Fibroblast of upper back skin (primary cell): ENCODE data around the gene TPD52L2.
A peak's percentile ranks its signal among the peaks of the same experiment; 100 is the strongest.

ENCODE experiments used
- DNase-seq: peaks from one replicate; pipeline ENCODE4 v3.0.0-alpha.2; 2013

The TPD52L2 gene

DNA sequence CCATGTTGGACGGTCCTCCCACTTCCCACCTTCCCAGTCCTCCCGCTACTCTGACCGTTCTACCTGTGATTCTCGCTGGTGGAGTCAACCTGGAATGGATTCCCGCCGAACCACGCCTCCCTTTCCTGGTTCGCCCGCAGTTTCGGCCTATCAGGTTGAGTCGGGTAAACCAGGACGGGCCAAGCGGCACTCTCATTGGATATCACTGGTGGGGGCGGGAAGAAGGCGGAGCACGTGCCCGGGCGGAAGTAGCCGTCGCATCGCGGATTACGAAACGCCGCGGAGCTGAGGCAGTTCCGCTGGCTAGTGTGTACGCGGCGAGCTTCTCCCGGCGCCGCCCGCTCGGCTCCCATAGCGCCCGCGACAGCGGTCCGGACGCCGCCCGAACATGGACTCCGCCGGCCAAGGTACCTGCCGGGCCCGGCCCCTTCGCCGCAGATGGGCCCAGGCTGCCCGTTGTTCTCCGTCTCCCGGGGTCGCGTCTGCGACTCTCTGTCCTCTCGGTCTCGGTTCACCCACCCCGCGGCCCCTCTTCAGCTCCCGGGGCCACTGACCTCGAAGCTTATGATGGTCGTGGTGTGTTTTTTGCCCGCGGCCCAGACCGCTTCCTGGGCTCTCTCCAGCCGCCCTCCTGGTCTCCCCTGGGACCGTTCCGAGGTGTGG, at the start of gene TPD52L2:
TPD52L2 (plus strand) TSS at position 293 of the 663 bp plus-strand sequence; CDS start at position 389, 96 bp downstream.
- peak; percentile 97 for DNase-seq

GRCh38 chr20:63815615-63816253, 49.3 kb upstream of the TPD52L2 start:
- DNase-seq, result no peak

DNA sequence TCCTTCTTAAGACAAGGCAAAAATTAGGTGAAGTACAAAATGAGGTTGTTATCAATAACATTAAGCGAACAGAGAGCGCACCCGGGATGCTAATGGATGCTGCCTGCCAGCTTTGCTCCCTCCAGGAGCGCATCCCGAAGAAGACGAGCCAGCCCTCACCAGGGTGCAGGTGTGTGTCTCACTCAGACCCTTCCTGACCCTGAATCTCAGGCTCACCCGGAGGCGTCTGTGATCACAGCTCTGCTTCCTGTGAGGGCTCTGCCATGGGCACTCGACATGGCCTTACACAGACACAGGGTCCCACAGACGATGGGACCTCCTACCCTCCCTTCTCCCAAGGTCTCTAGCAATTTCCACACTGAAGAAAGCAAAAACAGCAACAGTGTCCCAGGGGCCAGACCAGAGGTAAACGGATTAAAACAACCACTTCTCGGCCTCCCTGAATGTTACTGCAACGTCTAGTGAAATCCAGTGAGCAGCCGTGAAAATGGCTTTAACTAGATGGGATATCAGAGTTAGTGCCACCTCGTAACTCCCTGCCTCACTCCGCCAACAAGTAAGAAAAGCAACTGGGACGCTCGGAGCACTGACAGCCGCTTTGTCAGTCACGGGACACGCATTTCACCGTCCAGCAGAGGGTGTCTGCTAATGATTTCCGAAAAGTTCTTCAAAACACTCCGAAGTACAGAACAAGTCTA, 45.7 kb upstream of the TPD52L2 start:
- peak; percentile 20 for DNase-seq

- no peak for DNase-seq
Measured at GRCh38 chr20:63821811-63822210, 43.3 kb upstream of the TPD52L2 start.

DNA sequence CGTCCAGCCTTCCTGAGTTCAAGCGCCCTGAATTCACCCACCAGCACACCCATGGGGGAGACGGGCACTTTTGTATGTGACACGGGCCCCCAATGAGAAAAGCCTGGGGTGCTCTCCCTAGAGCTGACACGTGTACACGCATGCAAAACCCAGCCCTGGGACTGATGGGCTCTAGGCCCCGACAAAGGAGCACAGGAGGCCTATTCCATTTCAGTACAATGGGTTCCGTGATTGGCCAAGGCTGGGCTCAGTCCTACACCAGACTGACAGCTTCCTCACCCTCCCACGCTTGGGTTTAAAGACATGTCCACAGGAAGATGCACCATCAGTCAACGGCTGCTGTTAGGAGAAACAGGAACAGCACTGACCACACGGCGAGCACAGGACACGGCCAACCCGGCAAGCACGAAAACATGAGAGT, 42.8 kb upstream of the TPD52L2 start:
- DNase-seq, result no peak

DNA sequence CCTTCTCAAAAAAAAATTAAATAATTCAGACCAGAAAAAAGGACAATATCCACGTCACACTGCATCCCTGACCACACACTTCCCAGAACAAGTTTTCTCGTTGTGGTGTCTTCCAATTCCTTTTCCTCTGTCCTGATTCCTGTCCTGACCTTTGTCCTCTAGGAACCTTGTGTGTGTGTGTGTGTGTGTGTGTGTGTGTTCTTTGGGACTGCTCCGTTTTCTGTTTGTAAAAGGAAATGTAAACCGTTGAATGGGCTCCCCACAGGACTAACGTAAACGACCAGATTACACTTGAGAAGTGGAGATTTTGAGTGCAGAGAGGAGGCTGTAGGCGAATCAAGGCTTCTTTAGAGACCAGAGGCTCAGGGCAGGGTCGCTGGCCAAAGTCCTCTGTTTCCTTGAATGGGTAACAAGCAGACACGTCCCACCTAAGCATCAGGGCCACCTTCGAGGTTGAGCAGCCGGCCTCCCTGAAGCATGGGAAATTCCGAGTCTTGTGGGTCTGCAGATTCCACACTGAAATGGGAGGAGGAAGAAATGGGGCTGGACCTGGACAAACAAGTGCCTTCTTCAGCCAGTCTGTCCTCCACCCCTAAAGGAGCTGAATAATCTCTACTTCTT, 41.3 kb upstream of the TPD52L2 start:
- DNase-seq, result no peak

- no peak for DNase-seq
Measured at GRCh38 chr20:63825331-63826118, 39.5 kb upstream of the TPD52L2 start.

DNA sequence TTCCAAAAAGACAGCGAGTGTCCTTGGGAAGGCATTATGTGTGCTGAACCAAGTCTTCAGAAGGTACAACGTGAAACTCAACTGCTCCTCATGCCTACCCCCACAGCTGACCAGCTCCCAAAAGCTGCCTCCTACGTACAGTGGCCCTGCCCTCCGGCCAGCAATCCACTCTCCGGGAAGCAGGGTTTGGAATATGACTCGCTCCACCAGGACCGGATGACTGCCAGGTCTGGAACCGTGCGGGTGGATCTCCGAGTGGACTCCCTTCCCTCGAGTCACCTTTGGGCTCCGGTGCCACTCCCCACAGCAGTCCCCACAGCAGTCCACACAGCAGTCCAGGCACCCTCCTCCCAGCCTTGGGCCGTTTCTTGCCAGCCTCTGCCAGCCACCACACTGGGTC, 38.3 kb upstream of the TPD52L2 start:
- DNase-seq, result no peak

GRCh38 chr20:63828124-63828523, 36.9 kb upstream of the TPD52L2 start:
- DNase-seq, result no peak

DNA sequence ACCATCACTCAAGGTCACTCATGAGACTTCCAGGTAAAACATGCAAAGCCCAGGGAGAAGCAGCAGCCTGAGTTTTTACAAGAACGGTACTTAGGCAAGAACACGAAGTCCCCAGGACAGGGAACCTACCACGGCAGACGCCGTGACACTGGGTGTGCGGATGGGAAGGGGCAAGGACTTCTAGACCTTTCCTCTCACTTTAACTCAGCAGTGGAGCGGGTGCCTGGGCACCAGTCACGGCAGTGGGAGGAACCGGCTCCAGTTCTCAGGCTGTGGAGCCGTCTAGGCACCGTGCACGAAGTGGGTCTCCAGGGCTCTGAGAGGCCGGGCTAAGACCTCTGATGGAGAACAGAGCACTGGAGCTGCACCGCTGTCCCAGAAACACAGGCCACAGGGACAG, 36.5 kb upstream of the TPD52L2 start:
- DNase-seq, result no peak

DNA sequence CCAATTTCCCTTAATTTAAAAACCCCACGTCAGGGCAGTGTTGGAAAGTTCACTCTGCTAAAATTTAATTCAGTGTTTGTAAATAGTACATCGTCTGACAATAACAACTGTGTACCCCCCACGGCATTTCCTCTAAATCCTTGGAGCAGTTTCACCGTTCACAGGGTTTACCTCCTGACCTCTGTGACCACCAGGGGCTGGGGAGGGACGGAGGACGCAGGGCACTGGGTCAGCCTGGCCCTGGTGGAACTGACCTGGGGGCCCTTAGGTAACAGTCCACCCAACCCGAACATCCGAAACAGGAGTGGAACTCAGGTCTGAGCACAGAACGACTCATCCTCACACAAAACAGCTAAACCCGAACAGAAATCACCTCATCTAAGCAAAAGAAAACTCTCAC, 36.1 kb upstream of the TPD52L2 start:
- no peak for DNase-seq

DNA sequence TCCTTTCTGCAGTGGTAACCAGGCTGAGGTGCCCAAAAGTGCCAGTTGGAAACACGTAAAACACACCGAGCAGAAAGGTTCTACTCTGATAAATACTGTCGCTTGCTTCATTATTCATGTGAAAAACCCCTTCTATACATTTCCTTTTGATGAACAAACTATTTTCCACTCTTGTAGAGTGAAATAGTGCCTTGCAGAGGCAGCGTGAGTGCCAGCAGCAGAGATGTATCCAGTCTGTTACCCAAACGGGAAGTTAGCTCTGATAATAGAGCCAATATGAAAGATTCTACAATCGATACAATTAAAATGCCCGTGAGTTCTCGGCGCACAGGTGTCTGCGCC, 35.5 kb upstream of the TPD52L2 start:
- DNase-seq, result no peak

DNA sequence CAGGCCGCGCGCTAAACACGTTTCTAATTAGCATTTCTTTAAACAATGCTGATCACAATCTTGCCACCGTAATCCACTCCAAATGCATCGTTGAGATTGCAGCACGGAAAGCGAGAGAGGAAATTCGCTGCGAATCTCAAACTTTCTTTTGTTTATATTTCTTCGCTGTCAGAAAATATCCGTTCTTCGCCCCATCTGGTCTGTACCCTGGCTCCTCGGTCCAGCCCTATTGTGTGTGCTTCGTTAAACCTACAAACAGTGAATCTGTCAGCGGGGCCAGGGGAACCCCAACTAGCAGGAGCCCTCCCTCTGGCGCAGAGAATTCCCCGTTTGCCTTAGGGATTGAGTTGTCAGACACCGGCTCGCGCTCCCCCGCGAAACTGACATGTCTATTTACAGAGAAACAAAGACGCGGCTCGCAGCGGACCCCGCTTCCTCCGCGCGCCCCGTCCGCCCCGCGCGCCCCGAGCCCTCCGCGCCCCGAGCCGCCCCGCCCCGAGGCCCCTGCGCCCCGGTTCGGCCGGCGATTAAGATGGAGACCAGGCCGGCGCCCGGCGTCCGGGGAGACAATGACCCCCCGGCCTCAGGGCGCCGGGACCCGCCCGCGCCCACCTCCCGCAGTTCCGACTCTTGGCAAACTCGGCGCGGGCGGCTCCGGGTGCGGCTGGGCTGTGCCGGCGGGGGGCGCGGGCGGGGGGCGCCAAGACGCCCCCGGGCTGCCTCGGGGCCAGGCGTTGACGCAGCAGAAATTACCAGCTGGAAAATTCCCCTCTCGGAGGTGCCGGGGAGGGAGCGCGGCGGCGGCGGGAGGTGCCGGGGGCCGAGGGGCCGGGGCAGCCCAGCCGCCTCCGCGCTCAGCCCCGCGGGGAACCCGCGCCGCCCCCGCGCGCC, 34.9 kb upstream of the TPD52L2 start:
- DNase-seq, result no peak

DNA sequence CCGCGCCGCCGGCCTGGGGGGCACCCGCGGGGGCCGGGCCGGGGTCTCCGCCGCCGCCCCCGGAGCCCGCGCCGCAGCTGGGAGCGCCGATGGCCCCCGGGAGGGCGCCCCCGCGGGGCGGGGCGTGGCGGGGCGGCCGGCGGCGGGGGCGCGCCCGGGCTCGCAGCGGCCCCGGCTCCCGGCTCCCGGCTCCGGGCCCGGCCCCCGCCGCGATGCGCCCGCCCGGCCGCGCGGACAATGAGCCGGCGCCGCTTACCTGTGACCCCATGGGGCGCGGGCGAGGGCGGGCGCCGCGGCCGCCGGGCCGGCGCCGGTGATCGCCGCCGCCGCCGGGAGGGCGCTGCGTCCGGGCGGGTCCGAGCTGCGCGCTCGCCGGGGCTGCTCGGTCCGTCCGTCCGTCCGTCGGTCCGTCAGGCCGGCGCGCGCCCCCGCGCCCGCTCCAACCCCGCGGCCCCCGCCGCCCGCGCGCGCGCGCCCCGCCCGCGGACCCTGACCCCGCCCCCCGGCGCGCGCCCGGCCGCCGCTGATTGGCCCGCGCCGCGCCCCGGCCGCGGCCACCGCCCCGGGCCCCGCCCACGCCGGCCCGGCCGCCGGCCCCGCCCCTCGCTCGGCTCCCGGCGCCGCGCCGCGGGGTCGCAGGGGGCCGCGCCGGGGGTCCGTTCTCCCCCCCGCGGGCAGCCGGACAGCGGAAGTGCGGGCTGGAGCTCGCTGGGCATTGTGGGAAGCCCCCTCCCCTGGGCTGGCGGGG, 34.1 kb upstream of the TPD52L2 start, which contains the start of gene ZBTB46:
ZBTB46 (minus strand) TSS at position 424 of the 748 bp plus-strand sequence. CDS start 40,507 bp downstream, outside the sequence.
- peak; percentile 23 for DNase-seq

GRCh38 chr20:63831646-63831992, 33.5 kb upstream of the TPD52L2 start:
- DNase-seq, result no peak

- no peak for DNase-seq
Measured at GRCh38 chr20:63831993-63832686, 32.9 kb upstream of the TPD52L2 start.

- no peak for DNase-seq
Measured at GRCh38 chr20:63833776-63834490, 31.1 kb upstream of the TPD52L2 start.

- no peak for DNase-seq
Measured at GRCh38 chr20:63834491-63834880, 30.6 kb upstream of the TPD52L2 start.

GRCh38 chr20:63835021-63835858, 29.8 kb upstream of the TPD52L2 start:
- peak; percentile 93 for DNase-seq
